Loucy (cell line): Measurements from ENCODE around the gene TMC5.

Experiments
- H2AFZ ChIP-seq: fragments of 200-600 bp; sonication (generic); 2 replicates; pipeline ENCODE4 v1.6.0; 2016; ENCODE audit warnings: antibody characterized with exemption, mild to moderate bottlenecking, low read length, moderate library complexity
- H3F3A ChIP-seq: fragments of 200-600 bp; 2 replicates; pipeline ENCODE4 v1.6.0; 2016; ENCODE audit warnings: antibody characterized with exemption, low read depth, mild to moderate bottlenecking
- H3K27me3 ChIP-seq: fragments of 200-600 bp; sonication (generic); 2 replicates; pipeline ENCODE4 v1.6.1; 2014; ENCODE audit warnings: low read length, mild to moderate bottlenecking; ENCODE audit not compliant: insufficient read depth, poor library complexity, severe bottlenecking
- H3K36me3 ChIP-seq: fragments of 200-600 bp; sonication (generic); 2 replicates; pipeline ENCODE4 v1.6.1; 2016; ENCODE audit warnings: low read length; ENCODE audit not compliant: insufficient read depth
- H3K4me1 ChIP-seq: fragments of 200-600 bp; sonication (generic); 2 replicates; pipeline ENCODE4 v1.5.1; 2014; ENCODE audit warnings: low read length, mild to moderate bottlenecking; ENCODE audit not compliant: insufficient read depth, poor library complexity, severe bottlenecking
- H3K4me2 ChIP-seq: fragments of 200-600 bp; sonication (generic); 2 replicates; pipeline ENCODE4 v1.6.0; 2014; ENCODE audit warnings: antibody characterized with exemption, low read length, low read depth, mild to moderate bottlenecking; ENCODE audit not compliant: poor library complexity, severe bottlenecking
- H3K4me3 ChIP-seq: fragments of 200-600 bp; sonication (generic); 2 replicates; pipeline ENCODE4 v1.5.1; 2014; ENCODE audit warnings: low read length, mild to moderate bottlenecking, mixed read lengths; ENCODE audit not compliant: poor library complexity, severe bottlenecking
- H3K79me2 ChIP-seq: fragments of 200-600 bp; sonication (generic); 2 replicates; pipeline ENCODE4 v1.6.1; 2014; ENCODE audit warnings: low read length; ENCODE audit not compliant: insufficient read depth
- H3K9ac ChIP-seq: fragments of 200-600 bp; sonication (generic); 2 replicates; pipeline ENCODE4 v1.6.0; 2014; ENCODE audit warnings: mild to moderate bottlenecking, low read depth, low read length, moderate library complexity; ENCODE audit not compliant: poor library complexity, severe bottlenecking
- H3K9me2 ChIP-seq: fragments of 200-600 bp; sonication (generic); replicated peaks from 2 replicates; pipeline ENCODE4 v1.6.1; 2016; ENCODE audit warnings: low read depth, low read length, mixed read lengths
- H3K9me3 ChIP-seq: fragments of 200-600 bp; sonication (generic); 2 replicates; pipeline ENCODE4 v1.6.1; 2014; ENCODE audit warnings: mild to moderate bottlenecking, antibody characterized with exemption, low read length, low read depth; ENCODE audit not compliant: insufficient read depth
- H4K20me1 ChIP-seq: fragments of 200-600 bp; sonication (generic); 2 replicates; pipeline ENCODE4 v1.6.0; 2014; ENCODE audit warnings: antibody characterized with exemption, low read length, mild to moderate bottlenecking; ENCODE audit not compliant: insufficient read depth, poor library complexity, severe bottlenecking
- CTCF ChIP-seq: fragments of 200-600 bp; sonication (generic); conservative IDR thresholded peaks from 2 replicates; pipeline ENCODE4 v1.5.1; 2014; ENCODE audit warnings: mild to moderate bottlenecking, antibody characterized with exemption, low read length
- EZH2phosphoT487 ChIP-seq: fragments of 200-600 bp; IDR thresholded peaks from 2 replicates; pipeline ENCODE4 v1.6.1; 2018; ENCODE audit warnings: antibody characterized with exemption, mild to moderate bottlenecking, moderate library complexity, borderline replicate concordance

Gene TMC5

GRCh38 chr16:19548144-19548543 lies 130.5 kb downstream of the TMC5 start:
- H3F3A ChIP-seq: no peaks in the 10 kb centered on the region
- no peaks in the 10 kb centered on the region; the same call in 1 of the 2 replicates for H3K9me3 ChIP-seq
- no peak overlapping the region for H3K4me2 ChIP-seq
- no peak overlapping the region for H3K9ac ChIP-seq
- no peaks in the 10 kb centered on the region for H4K20me1 ChIP-seq
- H3K27me3 ChIP-seq: no peaks in the 10 kb centered on the region
- H3K79me2 ChIP-seq: no peaks in the 10 kb centered on the region
- no peak overlapping the region for H2AFZ ChIP-seq
- H3K9me2 ChIP-seq: no peaks in the 10 kb centered on the region
- TF ChIP-seq CTCF (no peak), EZH2phosphoT487 (no peak)
- H3K36me3 ChIP-seq: peaks cover 65% of the 10 kb centered on the region; the same call in 1 of the 2 replicates
- H3K4me1 ChIP-seq: no peaks in the 10 kb centered on the region
- no peak overlapping the region for H3K4me3 ChIP-seq
